Muscle layer of duodenum (tissue), 2 donors: ENCODE measurements around the gene ALKBH5.
"Not testable (repeated sequence)": the region's sequence is repeated elsewhere in the genome, so short reads cannot be mapped to it uniquely, and the experiment has no call there.

Experiments used
- H3K27ac ChIP-seq: one replicate; pipeline ENCODE4 v1.7.0; 2013; ENCODE audit warnings: mild to moderate bottlenecking, low read length
- H3K27me3 ChIP-seq: one replicate; pipeline ENCODE4 v1.7.0; 2013; ENCODE audit warnings: low read depth, mild to moderate bottlenecking, control low read depth, low read length
- H3K36me3 ChIP-seq, 2 donors: one replicate each; pipeline ENCODE4 v1.7.0; 2013; ENCODE audit warnings: low read length in 2 of 2, control low read depth in 1 of 2, mild to moderate bottlenecking in 1 of 2; ENCODE audit not compliant: insufficient read depth in 2 of 2, control insufficient read depth in 1 of 2
- H3K4me1 ChIP-seq, 2 donors: one replicate each; pipeline ENCODE4 v1.7.0; 2013; ENCODE audit warnings: low read length in 2 of 2, mild to moderate bottlenecking in 2 of 2, control low read depth in 1 of 2, moderate library complexity in 1 of 2; ENCODE audit not compliant: insufficient read depth in 2 of 2, control insufficient read depth in 1 of 2
- H3K4me3 ChIP-seq, 2 donors: one replicate each; pipeline ENCODE4 v1.7.0; 2013; ENCODE audit warnings: low read length in 2 of 2, low read depth in 1 of 2, mild to moderate bottlenecking in 1 of 2
- H3K9me3 ChIP-seq, 2 donors: one replicate each; pipeline ENCODE4 v1.7.0; 2013; ENCODE audit warnings: low read length in 2 of 2, control low read depth in 1 of 2, mild to moderate bottlenecking in 1 of 2; ENCODE audit not compliant: control insufficient read depth in 1 of 2
- donor health status: healthy.

ALKBH5 gene

DNA sequence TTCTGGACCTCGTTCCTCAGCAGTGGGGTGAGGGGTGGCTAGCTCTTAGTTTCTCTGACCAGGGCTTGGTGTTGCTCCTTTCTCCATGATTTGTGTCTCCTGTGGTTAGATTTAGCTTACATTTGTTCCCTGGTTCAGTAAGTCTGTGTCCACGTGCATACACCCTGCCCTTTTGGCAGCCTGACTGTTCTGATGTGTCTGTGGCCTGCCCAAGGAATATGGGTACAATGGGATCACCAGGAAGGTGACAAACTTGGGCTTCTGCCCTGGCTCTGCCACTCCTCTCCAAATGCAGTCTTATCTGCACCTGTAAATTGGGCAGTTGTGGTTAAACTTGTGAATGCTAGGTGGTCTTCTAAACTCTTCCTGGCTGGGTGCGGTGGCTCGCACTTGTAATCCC lies 17.5 kb downstream of the ALKBH5 start:
- Histone ChIP-seq H3K4me3 (no peak overlapping the region), H3K36me3 (peaks cover 37 to 43% of the 10 kb centered on the region in 2 donors), H3K9me3 (no peaks in the 10 kb centered on the region), H3K27ac (no peak overlapping the region), H3K4me1 (peaks cover 4 to 44% of the 10 kb centered on the region in 2 donors), H3K27me3 (no peaks in the 10 kb centered on the region)

DNA sequence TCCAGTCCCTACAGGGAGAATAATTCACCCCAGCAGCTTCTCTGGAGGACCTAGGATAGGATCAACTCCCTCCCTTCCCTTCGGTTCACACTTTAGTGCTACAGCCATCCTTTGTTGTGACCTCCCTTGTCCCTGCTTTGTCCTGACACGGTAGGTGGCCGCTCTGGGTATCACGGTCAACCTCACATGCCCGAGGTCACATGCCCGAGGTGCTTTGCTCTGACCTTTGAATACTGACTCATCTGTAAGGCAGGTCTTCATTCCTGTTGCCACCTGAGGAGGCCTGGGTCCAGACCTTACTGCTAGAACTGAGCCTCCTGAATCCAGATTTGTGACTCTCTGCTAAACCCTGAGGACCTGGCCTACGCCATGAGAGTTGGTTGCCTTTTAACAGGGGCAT lies 19.7 kb downstream of the ALKBH5 start:
- H3K4me1 ChIP-seq, result peaks cover 0 to 34% of the 10 kb centered on the region in 2 donors
- H3K9me3 ChIP-seq, result no peaks in the 10 kb centered on the region
- no peak overlapping the region for H3K27ac ChIP-seq
- H3K27me3 ChIP-seq, result no peaks in the 10 kb centered on the region
- H3K4me3 ChIP-seq, result no peak overlapping the region
- H3K36me3 ChIP-seq, result peaks cover 38 to 52% of the 10 kb centered on the region in 2 donors

DNA sequence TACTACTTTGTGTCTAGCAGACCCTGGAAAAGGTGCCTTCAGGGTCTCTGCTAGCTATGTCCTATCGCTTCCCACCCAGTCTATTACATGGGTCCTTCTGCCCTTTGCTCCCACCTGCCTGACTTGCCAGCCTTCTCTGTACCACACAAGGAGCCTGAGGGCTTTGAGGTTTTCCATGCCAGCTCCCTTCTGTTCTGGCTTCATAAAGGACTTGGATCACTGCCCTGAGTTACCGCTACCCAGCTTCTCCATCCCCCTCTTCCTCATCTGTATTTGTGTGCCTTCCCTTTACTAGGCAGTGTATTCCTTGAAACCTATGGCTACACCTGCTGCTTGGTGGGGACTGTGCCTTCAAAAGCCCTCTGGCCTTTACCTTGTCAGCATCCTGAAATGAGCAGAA lies 22.2 kb downstream of the ALKBH5 start:
- Histone ChIP-seq H3K27me3 (no peaks in the 10 kb centered on the region), H3K27ac (no peak overlapping the region), H3K36me3 (peaks cover 57 to 69% of the 10 kb centered on the region in 2 donors), H3K9me3 (no peaks in the 10 kb centered on the region), H3K4me3 (no peak overlapping the region), H3K4me1 (peaks cover 0 to 15% of the 10 kb centered on the region in 2 donors)

DNA sequence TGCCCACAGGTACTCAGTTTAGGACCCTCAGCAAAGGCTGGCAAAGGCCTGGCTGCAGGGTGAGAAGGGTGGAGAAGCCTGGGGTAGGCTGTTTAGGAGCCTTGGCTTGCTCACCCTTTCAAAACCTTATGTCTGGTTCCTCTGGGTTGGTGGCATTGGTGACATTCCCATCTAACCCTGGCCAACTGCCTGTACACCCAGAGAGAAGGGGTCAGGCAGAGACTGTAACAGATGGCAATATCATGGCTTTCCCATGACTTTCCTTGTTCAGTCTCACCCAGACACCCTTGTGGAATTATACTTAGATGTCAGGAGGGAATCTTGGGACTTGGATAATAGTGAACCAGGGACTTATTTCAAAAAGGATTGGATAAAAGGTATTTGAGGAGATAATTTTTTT lies 23.3 kb downstream of the ALKBH5 start:
- no peaks in the 10 kb centered on the region for H3K27me3 ChIP-seq
- H3K4me1 ChIP-seq, result peaks cover 0 to 12% of the 10 kb centered on the region in 2 donors
- H3K27ac ChIP-seq, result no peak overlapping the region
- H3K9me3 ChIP-seq, result no peaks in the 10 kb centered on the region
- H3K36me3 ChIP-seq, result peaks cover 60 to 72% of the 10 kb centered on the region in 2 donors
- no peak overlapping the region for H3K4me3 ChIP-seq

DNA sequence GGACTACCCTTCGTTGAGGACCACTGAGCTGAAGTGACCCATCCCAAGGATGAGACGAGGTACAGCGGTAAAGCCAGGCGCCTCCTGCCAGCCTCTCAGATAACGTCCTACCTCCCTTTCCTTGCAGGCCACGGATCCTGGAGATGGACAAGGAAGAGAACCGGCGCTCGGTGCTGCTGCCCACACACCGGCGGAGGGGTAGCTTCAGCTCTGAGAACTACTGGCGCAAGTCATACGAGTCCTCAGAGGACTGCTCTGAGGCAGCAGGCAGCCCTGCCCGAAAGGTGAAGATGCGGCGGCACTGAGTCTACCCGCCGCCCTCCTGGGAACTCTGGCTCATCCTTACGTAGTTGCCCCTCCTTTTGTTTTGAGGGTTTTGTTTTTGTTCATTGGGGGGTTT lies 24.5 kb downstream of the ALKBH5 start:
- peaks cover 59 to 67% of the 10 kb centered on the region in 2 donors for H3K36me3 ChIP-seq
- peaks cover 0 to 12% of the 10 kb centered on the region in 2 donors for H3K4me1 ChIP-seq
- H3K27me3 ChIP-seq, result no peaks in the 10 kb centered on the region
- no peak overlapping the region for H3K4me3 ChIP-seq
- H3K9me3 ChIP-seq, result no peaks in the 10 kb centered on the region
- no peak overlapping the region for H3K27ac ChIP-seq

DNA sequence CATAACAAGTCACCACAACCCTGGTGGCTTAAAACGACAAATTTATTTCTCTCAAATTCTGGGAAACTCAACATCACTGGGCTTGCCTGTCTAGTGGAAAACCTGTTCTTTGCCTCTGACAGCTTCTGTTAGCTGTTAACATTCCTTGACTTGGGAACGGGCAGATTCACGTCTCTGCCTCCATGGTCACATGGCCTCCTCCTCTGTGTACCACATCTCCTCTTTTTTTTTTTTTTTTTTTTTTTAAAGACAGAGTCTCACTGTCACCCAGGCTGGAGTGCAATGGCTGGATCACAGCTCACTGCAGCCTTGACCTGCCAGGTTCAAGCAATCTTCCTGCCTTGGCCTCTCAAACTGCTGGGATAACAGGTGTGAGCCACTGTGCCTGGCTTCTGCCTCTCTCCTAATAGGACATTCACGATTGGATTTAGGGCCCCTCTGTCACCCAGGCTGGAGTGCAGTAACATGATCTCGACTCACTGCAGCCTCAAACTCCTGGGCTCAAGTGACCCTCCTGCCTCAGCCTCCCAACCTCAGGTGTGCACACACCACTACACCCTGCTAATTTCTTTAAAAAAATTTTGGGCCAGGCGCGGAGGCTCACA lies 30.1 kb downstream of the ALKBH5 start:
- Histone ChIP-seq H3K27ac (no peak overlapping the region), H3K27me3 (no peaks in the 10 kb centered on the region), H3K9me3 (no peaks in the 10 kb centered on the region)

DNA sequence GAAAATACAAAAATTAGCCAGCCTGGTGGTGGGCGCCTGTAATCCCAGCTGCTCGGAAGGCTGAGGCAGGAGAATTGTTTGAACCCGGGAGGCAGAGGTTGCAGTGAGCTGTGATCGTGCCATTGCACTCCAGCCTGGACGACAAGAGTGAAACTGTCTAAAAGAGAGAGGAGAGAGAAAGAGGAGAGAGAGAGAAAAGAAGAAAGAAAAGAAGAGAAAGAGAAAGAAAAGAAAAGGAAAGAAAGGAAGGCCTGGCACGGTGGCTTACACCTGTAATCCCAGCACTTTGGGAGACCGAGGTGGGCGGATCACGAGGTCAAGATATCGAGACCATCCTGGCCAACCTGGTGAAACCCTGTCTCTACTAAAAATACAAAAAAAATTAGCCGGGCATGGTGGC lies 33.3 kb downstream of the ALKBH5 start:
- not testable (repeated sequence) for H3K4me1 ChIP-seq, H3K27me3 ChIP-seq

More for the DNA sequence above, 30.1 kb downstream of the ALKBH5 start:
- Histone ChIP-seq H3K36me3 (peaks cover 19 to 24% of the 10 kb centered on the region in 2 donors), H3K4me1 (peaks cover 0 to under 1% of the 10 kb centered on the region in 2 donors), H3K4me3 (no peak overlapping the region)

DNA sequence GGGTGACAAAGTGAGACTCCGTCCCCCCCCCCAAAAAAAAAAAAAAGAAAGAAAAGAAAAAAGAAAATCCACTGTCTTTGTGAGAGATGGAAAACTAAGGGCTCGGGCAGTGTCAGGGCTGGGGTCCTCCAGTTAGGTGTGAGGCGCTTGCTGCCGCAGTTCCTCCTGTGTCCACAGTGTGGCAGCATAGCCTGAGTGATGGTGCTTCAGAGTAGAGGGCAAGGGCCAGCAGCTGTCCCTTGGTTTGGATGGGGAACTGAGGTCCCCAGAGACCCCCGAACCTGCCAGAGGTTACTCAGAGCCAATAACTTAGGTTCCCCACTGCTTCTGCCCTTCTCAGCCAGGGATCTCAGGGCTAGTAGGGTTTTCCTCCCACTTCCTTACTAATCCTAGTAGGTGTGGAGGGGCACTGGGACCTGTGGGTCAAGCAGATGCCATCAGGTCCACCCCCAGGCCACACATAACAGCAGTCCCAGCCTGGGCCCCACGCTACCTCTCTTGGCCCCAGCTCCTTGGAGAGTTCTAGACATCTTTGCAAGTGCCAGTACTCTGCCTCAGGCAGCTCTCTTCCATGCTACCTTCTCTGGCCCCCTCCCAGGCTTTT lies 33.9 kb downstream of the ALKBH5 start:
- Histone ChIP-seq H3K9me3 (no peaks in the 10 kb centered on the region), H3K27me3 (no peaks in the 10 kb centered on the region), H3K36me3 (no peaks in the 10 kb centered on the region), H3K27ac (no peak overlapping the region), H3K4me3 (no peak overlapping the region), H3K4me1 (peaks cover 3 to 5% of the 10 kb centered on the region in 2 donors)

More for the DNA sequence above, 33.3 kb downstream of the ALKBH5 start:
- H3K36me3 ChIP-seq, H3K4me3 ChIP-seq, H3K27ac ChIP-seq, H3K9me3 ChIP-seq: not testable (repeated sequence)

DNA sequence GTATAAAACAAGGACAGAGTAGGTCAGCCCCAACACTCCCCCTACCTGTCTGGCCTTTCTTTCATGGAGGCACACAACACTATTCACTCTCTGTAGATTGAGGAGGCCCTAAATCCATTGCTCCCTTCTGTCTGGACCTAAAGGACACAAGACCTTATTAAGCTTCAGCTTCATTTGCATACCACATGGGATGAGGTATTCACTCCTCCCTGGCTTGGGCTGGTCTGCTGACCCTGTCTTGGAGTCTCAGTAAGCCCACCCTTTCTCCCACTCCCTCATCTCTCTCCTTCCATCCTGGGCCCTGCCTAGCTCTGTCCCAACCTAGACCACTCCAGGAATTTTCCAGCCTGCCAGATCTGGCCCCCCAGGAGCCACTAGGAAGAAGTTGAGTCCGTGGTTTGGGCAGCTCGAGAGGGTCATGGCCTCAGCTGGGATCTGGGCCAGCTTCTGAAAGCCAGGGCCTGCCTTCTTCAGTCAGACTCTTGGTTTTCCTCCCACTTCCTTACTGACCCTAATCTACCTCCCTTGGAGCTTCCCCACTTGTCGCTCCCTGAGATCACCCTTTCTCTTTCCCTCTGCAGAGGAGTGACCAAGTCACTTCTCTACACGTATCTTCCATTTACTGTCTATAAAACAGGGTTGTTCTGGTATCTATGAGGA lies 35.3 kb downstream of the ALKBH5 start:
- no peak overlapping the region for H3K27ac ChIP-seq

DNA sequence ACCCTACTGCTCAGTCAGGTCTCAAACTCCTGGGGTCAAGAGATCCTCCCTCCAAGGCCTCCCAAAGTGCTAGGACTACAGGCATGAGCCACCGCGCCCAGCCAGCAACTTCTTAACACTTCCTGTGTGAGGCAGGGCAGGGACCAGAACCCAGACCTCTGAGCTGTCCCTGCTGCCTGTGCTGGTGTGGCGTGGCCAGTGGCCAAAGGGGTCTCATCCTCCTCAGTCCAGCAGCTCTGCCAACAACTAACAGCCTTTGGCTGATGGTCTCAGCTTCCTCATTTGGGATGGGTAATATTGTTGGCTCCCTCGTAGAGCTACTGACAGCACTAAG lies 40.4 kb downstream of the ALKBH5 start:
- H3K4me3 ChIP-seq, result no peak overlapping the region
- no peaks in the 10 kb centered on the region for H3K9me3 ChIP-seq
- peak overlapping the region; percentile 47 for H3K27ac ChIP-seq
- no peaks in the 10 kb centered on the region for H3K36me3 ChIP-seq
- no peaks in the 10 kb centered on the region for H3K27me3 ChIP-seq
- peaks cover 7 to 19% of the 10 kb centered on the region in 2 donors for H3K4me1 ChIP-seq

More for the DNA sequence above, 35.3 kb downstream of the ALKBH5 start:
- H3K4me3 ChIP-seq, result no peak overlapping the region
- H3K4me1 ChIP-seq, result peaks cover 3 to 5% of the 10 kb centered on the region in 2 donors
- H3K27me3 ChIP-seq, result no peaks in the 10 kb centered on the region
- H3K9me3 ChIP-seq, result no peaks in the 10 kb centered on the region
- no peaks in the 10 kb centered on the region for H3K36me3 ChIP-seq

DNA sequence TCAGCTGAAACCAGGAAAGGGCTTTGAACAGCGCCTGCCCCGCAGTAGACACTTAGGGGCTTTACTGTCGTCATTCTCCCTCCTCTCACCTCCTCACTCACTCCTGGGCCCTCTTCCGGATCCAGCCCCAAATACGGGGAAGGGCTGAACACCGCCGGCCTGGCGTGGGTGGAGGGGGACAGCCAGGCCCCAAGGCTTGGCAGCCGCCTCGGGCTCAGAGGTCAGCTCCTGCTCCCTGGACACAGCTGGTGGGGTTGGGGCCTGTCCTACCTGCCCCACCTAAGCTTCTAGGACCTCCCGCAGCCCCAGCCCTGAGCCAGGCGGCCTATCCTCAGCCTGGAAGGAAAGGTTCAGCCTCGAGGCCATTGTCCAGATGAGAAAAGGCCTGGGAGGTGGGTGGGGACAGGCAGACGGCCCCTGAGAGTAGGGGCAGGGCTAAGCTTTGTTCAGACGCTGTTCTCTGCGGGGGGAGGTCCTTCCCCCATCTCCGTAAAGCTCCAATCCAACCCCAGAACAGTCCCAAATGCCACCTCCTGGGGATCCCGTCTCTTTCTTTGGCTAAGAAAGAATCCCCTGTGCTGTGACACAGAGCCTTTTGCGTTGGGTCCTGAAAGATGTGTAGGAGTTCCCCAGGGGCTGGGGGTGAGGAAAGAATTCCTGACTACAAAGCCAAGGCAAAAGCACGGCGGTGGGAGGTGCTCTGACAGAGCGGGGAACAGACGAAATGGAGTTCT lies 40.9 kb downstream of the ALKBH5 start:
- no peaks in the 10 kb centered on the region for H3K36me3 ChIP-seq
- H3K4me1 ChIP-seq, result peaks cover 4 to 16% of the 10 kb centered on the region in 2 donors
- H3K27me3 ChIP-seq, result no peaks in the 10 kb centered on the region
- no peaks in the 10 kb centered on the region for H3K9me3 ChIP-seq
- peak overlapping the region; percentile 47 for H3K27ac ChIP-seq
- peak overlapping the region; percentile 50 to 55 for H3K4me3 ChIP-seq
